Gastrocnemius medialis (tissue), 4 donors: ENCODE results near the gene ESRRB. TPM values are rescaled to one million over a fixed set of nuclear protein-coding genes. Genes with fewer than 3 reads are reported as not detected.

Source experiments
- ATAC-seq, 2 donors: fragments of 150-250 bp; one replicate each; pipeline ENCODE4 v1.9.1; 2016
- DNase-seq, 2 donors: peaks; one replicate each; pipeline ENCODE4 v3.0.0-alpha.2; 2019
- H3K27ac ChIP-seq, 4 donors: fragments of 200-600 bp; sonication (generic); 1 replicate in 1 of 4; 2 replicates in 3 of 4; pipeline ENCODE4 v1.5.1; 2016 to 2018; ENCODE audit warnings: mild to moderate bottlenecking in 2 of 4, moderate library complexity in 1 of 4
- H3K27me3 ChIP-seq, 3 donors: fragments of 200-600 bp; sonication (generic) in 2 of 3; 1 replicate in 1 of 3; 2 replicates in 2 of 3; pipeline versions ENCODE4 v1.5.1 to v1.6.0; 2016 to 2019; ENCODE audit warnings: mild to moderate bottlenecking in 1 of 3, moderate library complexity in 1 of 3
- H3K36me3 ChIP-seq, 2 donors: fragments of 200-600 bp; sonication (generic) in 1 of 2; one replicate each; pipeline ENCODE4 v1.5.1; 2017 to 2018
- H3K4me1 ChIP-seq, 2 donors: fragments of 200-600 bp; sonication (generic) in 1 of 2; one replicate each; pipeline ENCODE4 v1.5.1; 2016 to 2017; ENCODE audit warnings: mild to moderate bottlenecking in 2 of 2
- H3K4me3 ChIP-seq, 4 donors: fragments of 200-600 bp; sonication (generic) in 3 of 4; 1 replicate in 1 of 4; 2 replicates in 3 of 4; pipeline ENCODE4 v1.5.1; 2016 to 2019; ENCODE audit warnings: mild to moderate bottlenecking in 2 of 4
- H3K9me3 ChIP-seq, 3 donors: fragments of 200-600 bp; sonication (generic) in 2 of 3; 1 replicate in 1 of 3; 2 replicates in 2 of 3; pipeline ENCODE4 v1.5.1; 2016 to 2019
- POLR2A ChIP-seq, 2 donors: fragments of 450-650 bp; IDR thresholded peaks; one replicate each; pipeline ENCODE4 v1.6.1; 2017; ENCODE audit warnings: antibody characterized with exemption in 2 of 2, mild to moderate bottlenecking in 2 of 2, moderate library complexity in 2 of 2
- in situ Hi-C, 4 donors: fragments of 200-750 bp; cut with MboI; loops; one replicate each; pipeline versions ENCODE4 v1.15.0 to v1.8.0; 2017; ENCODE audit warnings: low sequenced_read_pairs in 4 of 4
- intact Hi-C: fragments of 100-400 bp; cut with DNase I; formaldehyde crosslinking; loops from one replicate; pipeline ENCODE4 v1.15.1; 2023; ENCODE audit warnings: low total_unique reads
- total RNA-seq, 4 donors: library from RNA; depleted of rRNA; stranded (reverse); fragments of >200 nt; gene quantifications; one replicate each; pipeline versions ENCODE4 v1.1.0 to v1.2.3, GENCODE V29; 2016
- TF ChIP-seq, protein P1 (sequence below), 5 experiments: fragments of 450-650 bp in 3 of 5; fragments of 200-600 bp in 2 of 5; sonication (generic) in 2 of 5; IDR thresholded peaks in 4 of 5; conservative IDR thresholded peaks in 1 of 5; 1 replicate in 4 of 5; 2 replicates in 1 of 5; pipeline ENCODE4 v1.5.1; 2016 to 2019; ENCODE audit warnings: antibody characterized with exemption in 5 of 5, mild to moderate bottlenecking in 3 of 5, moderate library complexity in 3 of 5

Gene ESRRB
- total RNA-seq, 4 donors from 2014 or later, result 1.1 to 9.4 (median 5.3) TPM

GRCh38 chr14:76421662-76422061 is 45.7 kb downstream of the ESRRB start:
- ATAC-seq (no peak), DNase-seq (no peak)
- H3K9me3 ChIP-seq, result no peaks in the 10 kb centered on the region
- H3K27me3 ChIP-seq, result no peaks in the 10 kb centered on the region
- intact Hi-C loops (no loop called here), in situ Hi-C loops (no loop called here)
- TF ChIP-seq POLR2A (IDR thresholded peaks at IDR 0.05), result no peak
- TF ChIP-seq, protein P1, sequence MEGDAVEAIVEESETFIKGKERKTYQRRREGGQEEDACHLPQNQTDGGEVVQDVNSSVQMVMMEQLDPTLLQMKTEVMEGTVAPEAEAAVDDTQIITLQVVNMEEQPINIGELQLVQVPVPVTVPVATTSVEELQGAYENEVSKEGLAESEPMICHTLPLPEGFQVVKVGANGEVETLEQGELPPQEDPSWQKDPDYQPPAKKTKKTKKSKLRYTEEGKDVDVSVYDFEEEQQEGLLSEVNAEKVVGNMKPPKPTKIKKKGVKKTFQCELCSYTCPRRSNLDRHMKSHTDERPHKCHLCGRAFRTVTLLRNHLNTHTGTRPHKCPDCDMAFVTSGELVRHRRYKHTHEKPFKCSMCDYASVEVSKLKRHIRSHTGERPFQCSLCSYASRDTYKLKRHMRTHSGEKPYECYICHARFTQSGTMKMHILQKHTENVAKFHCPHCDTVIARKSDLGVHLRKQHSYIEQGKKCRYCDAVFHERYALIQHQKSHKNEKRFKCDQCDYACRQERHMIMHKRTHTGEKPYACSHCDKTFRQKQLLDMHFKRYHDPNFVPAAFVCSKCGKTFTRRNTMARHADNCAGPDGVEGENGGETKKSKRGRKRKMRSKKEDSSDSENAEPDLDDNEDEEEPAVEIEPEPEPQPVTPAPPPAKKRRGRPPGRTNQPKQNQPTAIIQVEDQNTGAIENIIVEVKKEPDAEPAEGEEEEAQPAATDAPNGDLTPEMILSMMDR (IDR thresholded peaks at IDR 0.05 in 4 of 5, conservative IDR thresholded peaks at IDR 0.05 in 1 of 5), result no peak
- H3K36me3 ChIP-seq, result no peaks in the 10 kb centered on the region
- H3K27ac ChIP-seq, result no peak overlapping the region
- no peak overlapping the region for H3K4me3 ChIP-seq
- no peaks in the 10 kb centered on the region for H3K4me1 ChIP-seq

- in situ Hi-C loops, result no loop called here
- H3K4me3 ChIP-seq, result no peak overlapping the region
- no peaks in the 10 kb centered on the region for H3K4me1 ChIP-seq
- H3K36me3 ChIP-seq, result no peaks in the 10 kb centered on the region
- no peak overlapping the region for H3K27ac ChIP-seq
- no peaks in the 10 kb centered on the region for H3K27me3 ChIP-seq
- DNase-seq (no peak), ATAC-seq (no peak)
- H3K9me3 ChIP-seq, result no peaks in the 10 kb centered on the region
- TF ChIP-seq POLR2A (IDR thresholded peaks at IDR 0.05), result no peak
- intact Hi-C loops, result no loop called here
Measured at GRCh38 chr14:76422662-76423061, 46.7 kb downstream of the ESRRB start.

DNA sequence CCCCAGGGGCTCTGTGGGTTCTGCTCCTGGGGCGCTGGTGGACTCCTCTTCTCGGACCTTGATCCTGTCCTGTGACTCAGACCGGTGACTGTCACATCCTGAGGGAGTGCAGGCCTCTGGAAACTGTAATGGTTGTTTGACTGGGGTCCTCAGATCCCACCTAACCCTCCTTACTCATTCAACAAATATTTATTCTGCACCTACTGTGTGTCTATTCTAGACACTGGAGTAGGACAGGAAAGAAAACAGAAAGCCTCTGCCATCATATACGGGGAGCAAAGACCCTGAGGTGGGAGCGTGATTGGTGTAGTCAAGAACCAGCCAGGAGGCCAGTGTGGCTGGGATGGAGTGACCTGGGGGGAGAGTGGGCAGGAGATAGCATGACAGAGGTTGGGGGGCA is 47.6 kb downstream of the ESRRB start:
- DNase-seq, result no peak
- intact Hi-C loops, result no loop called here
- ATAC-seq, result no peak
- no peak overlapping the region for H3K27ac ChIP-seq
- no peaks in the 10 kb centered on the region for H3K4me1 ChIP-seq
- no peaks in the 10 kb centered on the region for H3K9me3 ChIP-seq
- no peak overlapping the region for H3K4me3 ChIP-seq
- in situ Hi-C loops, result no loop called here
- no peak for TF ChIP-seq POLR2A (IDR thresholded peaks at IDR 0.05)
- TF ChIP-seq, protein P1 (IDR thresholded peaks at IDR 0.05 in 4 of 5, conservative IDR thresholded peaks at IDR 0.05 in 1 of 5), result no peak
- H3K27me3 ChIP-seq, result no peaks in the 10 kb centered on the region
- H3K36me3 ChIP-seq, result no peaks in the 10 kb centered on the region

DNA sequence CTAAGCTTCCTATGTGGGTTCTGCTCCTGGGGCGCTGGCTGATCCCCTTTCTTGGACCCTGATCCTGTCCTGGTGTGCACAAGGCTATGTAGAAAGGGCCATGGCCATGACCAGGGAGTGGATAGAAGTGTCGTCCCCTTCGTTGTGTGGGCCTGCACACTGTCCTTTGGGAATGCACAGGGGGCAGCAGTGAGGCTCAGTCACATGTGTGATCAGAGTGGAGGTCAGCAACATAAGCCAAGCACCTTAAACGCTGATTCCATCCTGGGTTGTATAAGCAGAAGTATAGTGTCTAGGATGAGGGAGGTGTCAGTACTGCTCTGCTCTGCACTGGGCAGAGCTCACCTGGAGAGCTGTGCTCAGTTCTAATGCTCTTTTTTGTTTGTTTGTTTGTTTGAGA is 48.4 kb downstream of the ESRRB start:
- intact Hi-C loops (no loop called here), in situ Hi-C loops (no loop called here)
- Histone ChIP-seq H3K27me3 (no peaks in the 10 kb centered on the region), H3K4me1 (no peaks in the 10 kb centered on the region), H3K4me3 (no peak overlapping the region), H3K9me3 (no peaks in the 10 kb centered on the region), H3K27ac (no peak overlapping the region), H3K36me3 (no peaks in the 10 kb centered on the region)
- no peak for ATAC-seq
- TF ChIP-seq, protein P1 (IDR thresholded peaks at IDR 0.05 in 4 of 5, conservative IDR thresholded peaks at IDR 0.05 in 1 of 5), result no peak
- no peak for TF ChIP-seq POLR2A (IDR thresholded peaks at IDR 0.05)
- no peak for DNase-seq

- Histone ChIP-seq H3K27ac (no peak overlapping the region), H3K4me1 (no peaks in the 10 kb centered on the region), H3K9me3 (no peaks in the 10 kb centered on the region), H3K27me3 (no peaks in the 10 kb centered on the region), H3K36me3 (no peaks in the 10 kb centered on the region), H3K4me3 (no peak overlapping the region)
- in situ Hi-C loops (no loop called here), intact Hi-C loops (no loop called here)
- TF ChIP-seq, protein P1 (IDR thresholded peaks at IDR 0.05 in 4 of 5, conservative IDR thresholded peaks at IDR 0.05 in 1 of 5), result no peak
- TF ChIP-seq POLR2A (IDR thresholded peaks at IDR 0.05), result no peak
- ATAC-seq, result no peak
- no peak for DNase-seq
Measured at GRCh38 chr14:76426161-76426696, 50.3 kb downstream of the ESRRB start.
